Measurements from ENCODE around the gene HPSE2. TPM values are rescaled to one million over a fixed set of nuclear protein-coding genes. Genes with fewer than 3 reads are reported as not detected.

The HPSE2 gene
- polyA plus RNA-seq (2011; rRNA removed): not detected in 2 replicates
- polyA plus RNA-seq (2012; cell fraction: cytosol; rRNA removed): not detected in 2 replicates
- not detected in 2 replicates for polyA plus RNA-seq (2012; cell fraction: nucleus; rRNA removed)
- not detected in 3 replicates for polyA plus RNA-seq (2017; fragmentation: RNase III; extraction: RNeasy Plus Mini Kit Qiagen cat#74134 plus additional on column Dnase treatment)
- polyA minus RNA-seq (2011; rRNA and poly(A)+ RNA removed): not detected in 2 replicates

DNA sequence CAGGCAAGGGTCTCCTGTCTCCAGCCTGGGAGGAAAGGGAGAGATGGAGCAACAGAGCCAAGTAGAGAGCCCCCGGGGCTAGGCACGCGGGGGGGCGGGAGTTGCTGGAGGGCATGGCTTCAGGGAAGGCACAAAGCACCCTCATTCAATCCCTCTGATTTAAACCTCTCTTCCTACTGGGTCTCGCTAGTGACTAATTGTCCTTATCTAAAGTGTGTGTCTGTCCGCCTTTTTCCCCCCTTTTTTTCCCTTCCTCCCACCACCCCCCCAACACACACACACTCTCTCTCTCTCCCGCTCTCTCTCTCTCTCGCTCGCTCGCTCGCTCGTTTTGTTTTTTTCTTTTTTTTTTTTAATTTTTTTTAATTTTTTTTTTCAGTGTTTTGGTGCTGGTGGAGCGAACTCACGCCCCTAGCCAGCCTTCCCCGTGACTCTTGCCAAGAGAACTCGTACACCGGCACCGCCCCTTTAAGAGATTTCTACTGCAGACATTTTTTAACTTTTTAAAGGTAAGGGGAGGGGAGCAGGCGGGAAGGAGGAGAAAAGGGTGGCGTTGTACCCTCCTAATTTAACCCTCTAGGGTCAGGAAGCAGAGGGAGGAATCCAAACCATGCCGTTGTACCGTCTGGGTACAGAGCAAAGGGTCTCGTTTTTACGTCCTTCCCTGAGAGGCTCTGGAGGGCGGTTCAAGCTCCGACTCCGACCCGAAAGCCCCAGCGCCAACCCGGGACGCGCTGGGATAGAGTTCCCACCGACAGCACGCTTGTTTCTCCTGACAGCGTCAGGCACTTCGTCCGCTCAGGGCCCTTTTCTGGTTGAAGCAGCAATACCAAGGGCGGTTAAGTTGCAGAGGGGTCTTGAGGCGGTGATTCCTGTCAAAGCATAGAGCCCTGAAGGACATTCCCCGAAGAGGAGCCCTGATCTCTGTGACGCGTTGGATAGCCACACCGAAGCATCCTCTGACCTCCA is at the start of gene HPSE2:
TSS of gene HPSE2 (minus strand) at position 195 of the 969 bp plus-strand sequence.
- Histone ChIP-seq H3K27ac (no peak within 1 kb of the TSS), H3K9me3 (no peaks in the 10 kb centered on the region), H3K4me3 (peak within 1 kb of the TSS; percentile 35; the same call in 2 of the 3 replicates), H3K4me2 (peak within 1 kb of the TSS; percentile 92), H3K4me1 (peaks cover 9% of the 10 kb centered on the region; the same call in 2 of the 3 replicates)
- TF ChIP-seq USF2 (IDR thresholded peaks at IDR 0.05) (no peak), TP53 (CRISPR knock-in tag; IDR thresholded peaks at IDR 0.05) (no peak), CHD4 (IDR thresholded peaks at IDR 0.05; ENCODE audit: borderline replicate concordance) (no peak), FOXS1 (CRISPR knock-in tag; IDR thresholded peaks at IDR 0.05) (no peak), SMC3 (IDR thresholded peaks at IDR 0.05) (no peak), RCOR1 (IDR thresholded peaks at IDR 0.05; ENCODE audit: low read depth, low read length) (no peak), HOXB13 (CRISPR knock-in tag; IDR thresholded peaks at IDR 0.05; ENCODE audit: low read depth) (no peak)
- CTCF ChIA-PET: no interaction called here
- no peak for DNase-seq (ENCODE audit: low read depth in 1 of 2, low spot score in 1 of 2)
- ATAC-seq: no peak; a peak in 1 of 6 replicates
- 31% methylated on average over 43 of the region's 43 CpGs for WGBS (ENCODE audit: missing lambda C conversion rate)
- FAIRE-seq: no peak
- POLR2A ChIA-PET: no interaction called here

- DNase-seq (ENCODE audit: low read depth in 1 of 2, low spot score in 1 of 2): no peak
- FAIRE-seq: no peak
- H3K27ac ChIP-seq: no peak overlapping the region; a peak in 1 of 6 replicates
- peak in 1 of 2 experiments; percentile 47; a peak in 3 of 6 replicates for ATAC-seq
- CTCF ChIA-PET: interaction anchor here (1.5 to 1.6 kb wide), 3 partner anchors 21 to 813 kb away, joined by 3 to 8 read pairs (median 3); partner anchors contain the start of gene CNNM1
- peaks cover 10% of the 10 kb centered on the region; the same call in 1 of the 3 replicates for H3K9me3 ChIP-seq
- TF ChIP-seq GATA3 (IDR thresholded peaks at IDR 0.05; ENCODE audit: borderline replicate concordance) (no peak), SREBF2 (IDR thresholded peaks at IDR 0.05) (no peak), TP53 (CRISPR knock-in tag; IDR thresholded peaks at IDR 0.05) (no peak), FOSB (CRISPR knock-in tag; IDR thresholded peaks at IDR 0.05) (no peak), EHMT2 (IDR thresholded peaks at IDR 0.05; ENCODE audit: low read depth) (no peak), PBX3 (IDR thresholded peaks at IDR 0.05) (no peak), SMC3 (IDR thresholded peaks at IDR 0.05) (no peak), TFCP2L1 (CRISPR knock-in tag; IDR thresholded peaks at IDR 0.05) (no peak)
- TF ChIP-seq, protein P1, sequence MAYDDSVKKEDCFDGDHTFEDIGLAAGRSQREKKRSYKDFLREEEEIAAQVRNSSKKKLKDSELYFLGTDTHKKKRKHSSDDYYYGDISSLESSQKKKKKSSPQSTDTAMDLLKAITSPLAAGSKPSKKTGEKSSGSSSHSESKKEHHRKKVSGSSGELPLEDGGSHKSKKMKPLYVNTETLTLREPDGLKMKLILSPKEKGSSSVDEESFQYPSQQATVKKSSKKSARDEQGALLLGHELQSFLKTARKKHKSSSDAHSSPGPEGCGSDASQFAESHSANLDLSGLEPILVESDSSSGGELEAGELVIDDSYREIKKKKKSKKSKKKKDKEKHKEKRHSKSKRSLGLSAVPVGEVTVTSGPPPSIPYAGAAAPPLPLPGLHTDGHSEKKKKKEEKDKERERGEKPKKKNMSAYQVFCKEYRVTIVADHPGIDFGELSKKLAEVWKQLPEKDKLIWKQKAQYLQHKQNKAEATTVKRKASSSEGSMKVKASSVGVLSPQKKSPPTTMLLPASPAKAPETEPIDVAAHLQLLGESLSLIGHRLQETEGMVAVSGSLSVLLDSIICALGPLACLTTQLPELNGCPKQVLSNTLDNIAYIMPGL (CRISPR knock-in tag; IDR thresholded peaks at IDR 0.05; ENCODE audit: borderline replicate concordance): no peak
- TF ChIP-seq, protein P2, sequence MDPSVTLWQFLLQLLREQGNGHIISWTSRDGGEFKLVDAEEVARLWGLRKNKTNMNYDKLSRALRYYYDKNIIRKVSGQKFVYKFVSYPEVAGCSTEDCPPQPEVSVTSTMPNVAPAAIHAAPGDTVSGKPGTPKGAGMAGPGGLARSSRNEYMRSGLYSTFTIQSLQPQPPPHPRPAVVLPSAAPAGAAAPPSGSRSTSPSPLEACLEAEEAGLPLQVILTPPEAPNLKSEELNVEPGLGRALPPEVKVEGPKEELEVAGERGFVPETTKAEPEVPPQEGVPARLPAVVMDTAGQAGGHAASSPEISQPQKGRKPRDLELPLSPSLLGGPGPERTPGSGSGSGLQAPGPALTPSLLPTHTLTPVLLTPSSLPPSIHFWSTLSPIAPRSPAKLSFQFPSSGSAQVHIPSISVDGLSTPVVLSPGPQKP (IDR thresholded peaks at IDR 0.05; ENCODE audit: low read depth, low read length): no peak
- no peak overlapping the region for H3K4me3 ChIP-seq
- no peak overlapping the region; the same call in 2 of the 3 replicates for H3K4me2 ChIP-seq
- WGBS (ENCODE audit: missing lambda C conversion rate): 52% methylated on average over 2 of the region's 2 CpGs
- POLR2A ChIA-PET: no interaction called here
- H3K4me1 ChIP-seq: peaks cover 22% of the 10 kb centered on the region
Observed at GRCh38 chr10:99280472-99280871, 44.8 kb upstream of the HPSE2 start.

Measured in A549 (cell line).